ENCODE results near the gene PHF21A.

Gene PHF21A

DNA sequence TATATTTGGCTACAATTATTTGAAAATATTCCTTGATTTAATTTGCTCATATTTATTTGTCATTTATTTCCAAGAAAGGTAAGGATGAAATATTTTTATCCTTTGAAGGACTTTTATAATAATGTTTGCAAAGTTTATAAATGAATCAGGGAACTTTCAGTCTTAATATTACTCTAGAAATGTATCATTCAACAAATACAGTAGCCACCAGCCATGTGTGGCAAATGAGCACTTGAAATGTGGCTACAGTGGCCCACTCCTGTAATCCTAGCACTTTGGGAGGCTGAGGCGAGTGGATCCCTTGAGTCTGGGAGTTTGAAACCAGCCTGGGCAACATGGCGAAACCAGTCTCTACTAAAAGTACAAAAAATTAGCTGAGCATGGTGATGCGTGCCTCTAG is 20.3 kb upstream of the PHF21A start:
- ATAC-seq (ENCODE audit: insufficient read depth, low read depth) (no peak), DNase-seq (no peak)
- H4K20me1 ChIP-seq (ENCODE audit: insufficient read depth, low read length): no peaks in the 10 kb centered on the region
- no peak overlapping the region for H3K9ac ChIP-seq (ENCODE audit: low read depth, low read length)
- no peaks in the 10 kb centered on the region for H3K36me3 ChIP-seq (ENCODE audit: insufficient read depth, low read length)
- H3K79me2 ChIP-seq (ENCODE audit: insufficient read depth, low read length): no peaks in the 10 kb centered on the region
- H3K9me3 ChIP-seq (ENCODE audit: insufficient read depth, low read length, severe bottlenecking): no peaks in the 10 kb centered on the region
- H3K27ac ChIP-seq (ENCODE audit: low read length): no peak overlapping the region
- H3K4me3 ChIP-seq (ENCODE audit: low read depth in 1 of 2, low read length in 2 of 2): no peak overlapping the region
- H3K27me3 ChIP-seq (ENCODE audit: insufficient read depth, low read length, poor library complexity): peaks cover 3% of the 10 kb centered on the region
- no peaks in the 10 kb centered on the region for H3K4me1 ChIP-seq (ENCODE audit: insufficient read depth, low read length)
- no peak for TF ChIP-seq EZH2 (IDR thresholded peaks at IDR 0.05; ENCODE audit: borderline replicate concordance, low read depth, low read length, severe bottlenecking)
- TF ChIP-seq, protein P1, sequence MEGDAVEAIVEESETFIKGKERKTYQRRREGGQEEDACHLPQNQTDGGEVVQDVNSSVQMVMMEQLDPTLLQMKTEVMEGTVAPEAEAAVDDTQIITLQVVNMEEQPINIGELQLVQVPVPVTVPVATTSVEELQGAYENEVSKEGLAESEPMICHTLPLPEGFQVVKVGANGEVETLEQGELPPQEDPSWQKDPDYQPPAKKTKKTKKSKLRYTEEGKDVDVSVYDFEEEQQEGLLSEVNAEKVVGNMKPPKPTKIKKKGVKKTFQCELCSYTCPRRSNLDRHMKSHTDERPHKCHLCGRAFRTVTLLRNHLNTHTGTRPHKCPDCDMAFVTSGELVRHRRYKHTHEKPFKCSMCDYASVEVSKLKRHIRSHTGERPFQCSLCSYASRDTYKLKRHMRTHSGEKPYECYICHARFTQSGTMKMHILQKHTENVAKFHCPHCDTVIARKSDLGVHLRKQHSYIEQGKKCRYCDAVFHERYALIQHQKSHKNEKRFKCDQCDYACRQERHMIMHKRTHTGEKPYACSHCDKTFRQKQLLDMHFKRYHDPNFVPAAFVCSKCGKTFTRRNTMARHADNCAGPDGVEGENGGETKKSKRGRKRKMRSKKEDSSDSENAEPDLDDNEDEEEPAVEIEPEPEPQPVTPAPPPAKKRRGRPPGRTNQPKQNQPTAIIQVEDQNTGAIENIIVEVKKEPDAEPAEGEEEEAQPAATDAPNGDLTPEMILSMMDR (IDR thresholded peaks at IDR 0.05; ENCODE audit: borderline replicate concordance, extremely low read depth, low read length, poor library complexity, severe bottlenecking): no peak
- H3K4me2 ChIP-seq (ENCODE audit: insufficient read depth, low read length): no peak overlapping the region
- no peak overlapping the region for H2AFZ ChIP-seq (ENCODE audit: low read depth, low read length)

DNA sequence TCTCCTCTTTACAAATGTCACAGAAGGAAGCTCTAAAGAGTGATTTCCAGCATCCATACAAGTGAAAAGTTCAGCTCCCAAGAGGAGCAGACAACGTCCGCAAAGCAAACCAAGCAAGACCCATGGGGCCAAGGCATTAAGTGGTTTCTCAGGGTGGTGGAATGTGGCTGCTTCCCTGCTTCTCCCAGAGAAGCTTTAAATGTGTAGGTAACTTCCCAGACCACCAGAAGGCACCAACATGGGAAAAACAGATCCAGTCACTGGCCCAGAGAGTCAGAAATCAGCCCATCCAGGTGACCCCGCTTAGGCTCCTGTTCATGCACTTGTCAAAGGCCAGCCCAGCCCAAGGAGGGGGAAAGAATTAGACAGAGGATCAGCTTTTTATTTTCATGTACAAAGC is 13.3 kb upstream of the PHF21A start:
- no peaks in the 10 kb centered on the region for H3K36me3 ChIP-seq (ENCODE audit: insufficient read depth, low read length)
- DNase-seq: no peak
- H3K9ac ChIP-seq (ENCODE audit: low read depth, low read length): no peak overlapping the region
- no peaks in the 10 kb centered on the region for H4K20me1 ChIP-seq (ENCODE audit: insufficient read depth, low read length)
- H2AFZ ChIP-seq (ENCODE audit: low read depth, low read length): no peak overlapping the region
- H3K27ac ChIP-seq (ENCODE audit: low read length): no peak overlapping the region
- no peak for ATAC-seq (ENCODE audit: insufficient read depth, low read depth)
- H3K4me1 ChIP-seq (ENCODE audit: insufficient read depth, low read length): no peaks in the 10 kb centered on the region
- no peaks in the 10 kb centered on the region for H3K79me2 ChIP-seq (ENCODE audit: insufficient read depth, low read length)
- H3K4me2 ChIP-seq (ENCODE audit: insufficient read depth, low read length): no peak overlapping the region
- H3K9me3 ChIP-seq (ENCODE audit: insufficient read depth, low read length, severe bottlenecking): no peaks in the 10 kb centered on the region
- H3K4me3 ChIP-seq (ENCODE audit: low read depth in 1 of 2, low read length in 2 of 2): no peak overlapping the region
- peaks cover 11% of the 10 kb centered on the region for H3K27me3 ChIP-seq (ENCODE audit: insufficient read depth, low read length, poor library complexity)
- no peak for TF ChIP-seq EZH2 (IDR thresholded peaks at IDR 0.05; ENCODE audit: borderline replicate concordance, low read depth, low read length, severe bottlenecking)
- TF ChIP-seq, protein P1 (IDR thresholded peaks at IDR 0.05; ENCODE audit: borderline replicate concordance, extremely low read depth, low read length, poor library complexity, severe bottlenecking): no peak

DNA sequence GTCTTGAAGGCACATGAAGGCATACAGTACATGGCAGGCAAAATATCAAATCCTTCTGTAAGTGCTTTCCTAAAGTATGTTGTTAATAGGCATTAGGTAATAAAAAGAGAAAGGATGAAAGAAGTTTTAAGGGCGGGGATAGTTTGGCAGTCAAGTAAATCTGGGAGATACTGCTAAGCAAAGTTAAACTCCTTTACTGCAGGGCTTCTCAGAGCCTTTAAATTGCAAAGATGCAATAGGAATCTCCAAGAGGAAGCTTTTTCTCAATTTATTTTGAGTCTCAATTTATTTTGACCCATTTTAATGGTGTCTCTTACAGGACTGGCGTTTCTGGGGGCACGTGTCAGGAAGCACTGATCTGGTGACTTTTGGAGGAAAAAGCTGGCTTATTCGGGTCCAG is 12.8 kb upstream of the PHF21A start:
- Histone ChIP-seq H3K4me3 (ENCODE audit: low read depth in 1 of 2, low read length in 2 of 2) (no peak overlapping the region), H3K27me3 (ENCODE audit: insufficient read depth, low read length, poor library complexity) (peaks cover 11% of the 10 kb centered on the region), H3K4me1 (ENCODE audit: insufficient read depth, low read length) (no peaks in the 10 kb centered on the region), H3K9me3 (ENCODE audit: insufficient read depth, low read length, severe bottlenecking) (no peaks in the 10 kb centered on the region), H3K36me3 (ENCODE audit: insufficient read depth, low read length) (no peaks in the 10 kb centered on the region), H3K27ac (ENCODE audit: low read length) (no peak overlapping the region), H2AFZ (ENCODE audit: low read depth, low read length) (no peak overlapping the region), H3K4me2 (ENCODE audit: insufficient read depth, low read length) (no peak overlapping the region), H3K79me2 (ENCODE audit: insufficient read depth, low read length) (no peaks in the 10 kb centered on the region), H4K20me1 (ENCODE audit: insufficient read depth, low read length) (no peaks in the 10 kb centered on the region), H3K9ac (ENCODE audit: low read depth, low read length) (no peak overlapping the region)
- ATAC-seq (ENCODE audit: insufficient read depth, low read depth) (no peak), DNase-seq (no peak)
- TF ChIP-seq, protein P1 (IDR thresholded peaks at IDR 0.05; ENCODE audit: borderline replicate concordance, extremely low read depth, low read length, poor library complexity, severe bottlenecking): no peak
- no peak for TF ChIP-seq EZH2 (IDR thresholded peaks at IDR 0.05; ENCODE audit: borderline replicate concordance, low read depth, low read length, severe bottlenecking)

DNA sequence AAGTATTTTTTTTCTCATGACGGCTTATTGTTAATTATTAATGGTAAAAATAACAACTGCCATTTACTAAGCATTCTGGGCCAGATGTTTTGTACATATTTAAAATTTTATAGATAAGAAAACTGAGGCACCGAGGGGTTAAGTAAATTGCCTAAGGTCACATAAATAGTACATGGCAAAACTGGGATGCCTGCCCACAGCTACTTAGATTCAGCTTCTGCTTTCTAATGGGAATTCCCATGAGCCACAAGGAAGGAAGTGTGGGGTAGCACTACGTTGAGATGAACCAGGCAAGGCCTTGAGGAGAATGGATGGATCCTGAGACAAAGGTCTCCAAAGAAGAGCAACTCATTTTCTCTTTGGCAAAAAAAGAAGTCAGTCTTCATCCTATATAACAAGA is 11.9 kb upstream of the PHF21A start:
- Histone ChIP-seq H3K9ac (ENCODE audit: low read depth, low read length) (no peak overlapping the region), H3K4me2 (ENCODE audit: insufficient read depth, low read length) (no peak overlapping the region), H3K4me1 (ENCODE audit: insufficient read depth, low read length) (no peaks in the 10 kb centered on the region), H3K9me3 (ENCODE audit: insufficient read depth, low read length, severe bottlenecking) (no peaks in the 10 kb centered on the region), H3K4me3 (ENCODE audit: low read depth in 1 of 2, low read length in 2 of 2) (no peak overlapping the region), H4K20me1 (ENCODE audit: insufficient read depth, low read length) (no peaks in the 10 kb centered on the region), H2AFZ (ENCODE audit: low read depth, low read length) (no peak overlapping the region), H3K79me2 (ENCODE audit: insufficient read depth, low read length) (no peaks in the 10 kb centered on the region), H3K27ac (ENCODE audit: low read length) (no peak overlapping the region), H3K27me3 (ENCODE audit: insufficient read depth, low read length, poor library complexity) (peaks cover 11% of the 10 kb centered on the region), H3K36me3 (ENCODE audit: insufficient read depth, low read length) (no peaks in the 10 kb centered on the region)
- ATAC-seq (ENCODE audit: insufficient read depth, low read depth) (no peak), DNase-seq (no peak)
- no peak for TF ChIP-seq EZH2 (IDR thresholded peaks at IDR 0.05; ENCODE audit: borderline replicate concordance, low read depth, low read length, severe bottlenecking)
- TF ChIP-seq, protein P1 (IDR thresholded peaks at IDR 0.05; ENCODE audit: borderline replicate concordance, extremely low read depth, low read length, poor library complexity, severe bottlenecking): no peak

Data from DND-41 (cell line).